Stimulated activated naive B cell treated with anti-CD40 and anti-IgM and Interleukin-4, amounts not matched to agents 10 μg/mL and 1 μg/mL and 100 μg/mL, for 72 hours (primary cell): ENCODE measurements around the gene DCAF4.
"Not testable (repeated sequence)": the region's sequence is repeated elsewhere in the genome, so short reads cannot be mapped to it uniquely, and the experiment has no call there.

ENCODE experiments used
- ATAC-seq, 2 donors: fragments of 150-1000 bp; cut with Tn5 transposase; replicated peaks; 2 replicates each; pipeline ENCODE4 v1.10.0; 2021; ENCODE audit warnings: moderate library complexity in 1 of 2
- DNase-seq: peaks from one replicate; pipeline ENCODE4 v3.0.0; 2021
- H3K27ac Mint-ChIP-seq: one replicate; pipeline ENCODE4 v1.8.0; 2022; ENCODE audit warnings: mild to moderate bottlenecking, mixed read lengths
- H3K27me3 Mint-ChIP-seq, 2 donors: one replicate each; pipeline ENCODE4 v1.8.0; 2022; ENCODE audit warnings: mixed read lengths in 2 of 2
- H3K36me3 Mint-ChIP-seq, 2 donors: one replicate each; pipeline ENCODE4 v1.8.0; 2022; ENCODE audit warnings: mixed read lengths in 2 of 2, mild to moderate bottlenecking in 1 of 2
- H3K4me1 Mint-ChIP-seq, 2 donors: one replicate each; pipeline ENCODE4 v1.8.0; 2022; ENCODE audit warnings: mixed read lengths in 2 of 2, mild to moderate bottlenecking in 1 of 2
- H3K4me3 Mint-ChIP-seq, 2 donors: one replicate each; pipeline ENCODE4 v1.8.0; 2022; ENCODE audit warnings: mild to moderate bottlenecking in 2 of 2, mixed read lengths in 2 of 2, moderate library complexity in 1 of 2
- H3K9me3 Mint-ChIP-seq, 2 donors: one replicate each; pipeline ENCODE4 v1.8.0; 2022; ENCODE audit warnings: mixed read lengths in 2 of 2, mild to moderate bottlenecking in 1 of 2

The DCAF4 gene

GRCh38 chr14:72982146-72982708 is 56.0 kb downstream of the DCAF4 start:
- Mint-ChIP-seq H3K4me1 (no peaks in the 10 kb centered on the region), H3K27me3 (no peaks in the 10 kb centered on the region), H3K36me3 (peaks cover 53 to 55% of the 10 kb centered on the region in 2 donors), H3K4me3 (no peak overlapping the region), H3K9me3 (peaks cover 0 to 2% of the 10 kb centered on the region in 2 donors), H3K27ac (no peak overlapping the region)
- DNase-seq (no peak), ATAC-seq (no peak)

GRCh38 chr14:72986214-72986613 is 60.0 kb downstream of the DCAF4 start:
- ATAC-seq (no peak), DNase-seq (no peak)
- peaks cover 0 to 2% of the 10 kb centered on the region in 2 donors for H3K9me3 Mint-ChIP-seq
- no peaks in the 10 kb centered on the region for H3K4me1 Mint-ChIP-seq
- H3K27me3 Mint-ChIP-seq: no peaks in the 10 kb centered on the region
- peaks cover 42 to 47% of the 10 kb centered on the region in 2 donors for H3K36me3 Mint-ChIP-seq
- H3K27ac Mint-ChIP-seq: no peak overlapping the region
- no peak overlapping the region for H3K4me3 Mint-ChIP-seq

- Mint-ChIP-seq H3K9me3 (peaks cover 0 to 2% of the 10 kb centered on the region in 2 donors), H3K36me3 (peaks cover 42 to 43% of the 10 kb centered on the region in 2 donors), H3K27me3 (no peaks in the 10 kb centered on the region), H3K27ac (no peak overlapping the region), H3K4me3 (no peak overlapping the region), H3K4me1 (no peaks in the 10 kb centered on the region)
- DNase-seq (no peak), ATAC-seq (no peak)
These were observed 60.6 kb downstream of the DCAF4 start for GRCh38 chr14:72986857-72987256.

GRCh38 chr14:72990171-72990570 is 63.9 kb downstream of the DCAF4 start:
- ATAC-seq (no peak), DNase-seq (no peak)
- Mint-ChIP-seq H3K9me3 (no peaks in the 10 kb centered on the region), H3K4me1 (no peaks in the 10 kb centered on the region), H3K27ac (no peak overlapping the region), H3K27me3 (no peaks in the 10 kb centered on the region), H3K4me3 (no peak overlapping the region), H3K36me3 (peaks cover 32 to 34% of the 10 kb centered on the region in 2 donors)

GRCh38 chr14:72996916-72997315 is 70.7 kb downstream of the DCAF4 start:
- Mint-ChIP-seq H3K4me3 (no peak overlapping the region), H3K4me1 (peaks cover 5 to 12% of the 10 kb centered on the region in 2 donors), H3K27me3 (no peaks in the 10 kb centered on the region), H3K36me3 (peaks cover 45 to 53% of the 10 kb centered on the region in 2 donors), H3K9me3 (no peaks in the 10 kb centered on the region), H3K27ac (no peak overlapping the region)
- DNase-seq (no peak), ATAC-seq (no peak)

- H3K4me1 Mint-ChIP-seq: peaks cover 5 to 12% of the 10 kb centered on the region in 2 donors
- H3K27ac Mint-ChIP-seq: no peak overlapping the region
- DNase-seq (no peak), ATAC-seq (no peak)
- no peaks in the 10 kb centered on the region for H3K9me3 Mint-ChIP-seq
- H3K4me3 Mint-ChIP-seq: no peak overlapping the region
- peaks cover 40 to 46% of the 10 kb centered on the region in 2 donors for H3K36me3 Mint-ChIP-seq
- no peaks in the 10 kb centered on the region for H3K27me3 Mint-ChIP-seq
These were observed 72.1 kb downstream of the DCAF4 start for GRCh38 chr14:72998252-72998903.

- no peak for ATAC-seq
- Mint-ChIP-seq H3K27me3 (no peaks in the 10 kb centered on the region), H3K36me3 (peaks cover 42 to 51% of the 10 kb centered on the region in 2 donors), H3K4me1 (peaks cover 5 to 12% of the 10 kb centered on the region in 2 donors), H3K27ac (no peak overlapping the region), H3K4me3 (no peak overlapping the region), H3K9me3 (no peaks in the 10 kb centered on the region)
- DNase-seq: no peak
These were observed 73.1 kb downstream of the DCAF4 start for GRCh38 chr14:72999316-72999715.

- no peak for ATAC-seq
These were observed 73.8 kb downstream of the DCAF4 start for GRCh38 chr14:73000073-73000472.

GRCh38 chr14:73003681-73004080 is 77.4 kb downstream of the DCAF4 start:
- Mint-ChIP-seq H3K4me1 (peaks cover 3 to 8% of the 10 kb centered on the region in 2 donors), H3K27me3 (no peaks in the 10 kb centered on the region), H3K36me3 (peaks cover 8 to 19% of the 10 kb centered on the region in 2 donors), H3K27ac (no peak overlapping the region), H3K4me3 (no peak overlapping the region), H3K9me3 (no peaks in the 10 kb centered on the region)
- no peak for DNase-seq
- ATAC-seq: no peak

More at GRCh38 chr14:73000073-73000472, 73.8 kb downstream of the DCAF4 start:
- H3K9me3 Mint-ChIP-seq: no peaks in the 10 kb centered on the region
- peaks cover 5 to 12% of the 10 kb centered on the region in 2 donors for H3K4me1 Mint-ChIP-seq
- no peaks in the 10 kb centered on the region for H3K27me3 Mint-ChIP-seq
- H3K27ac Mint-ChIP-seq: no peak overlapping the region
- peaks cover 37 to 45% of the 10 kb centered on the region in 2 donors for H3K36me3 Mint-ChIP-seq
- DNase-seq: no peak
- H3K4me3 Mint-ChIP-seq: no peak overlapping the region

- H3K9me3 Mint-ChIP-seq, DNase-seq: not testable (repeated sequence)
These were observed 78.4 kb downstream of the DCAF4 start for GRCh38 chr14:73004641-73005040.

GRCh38 chr14:73007835-73008234 is 81.6 kb downstream of the DCAF4 start:
- Mint-ChIP-seq H3K36me3 (peaks cover 20 to 28% of the 10 kb centered on the region in 2 donors), H3K4me1 (peaks cover 0 to under 1% of the 10 kb centered on the region in 2 donors), H3K27ac (no peak overlapping the region), H3K9me3 (no peaks in the 10 kb centered on the region), H3K4me3 (no peak overlapping the region), H3K27me3 (no peaks in the 10 kb centered on the region)
- ATAC-seq (no peak), DNase-seq (no peak)

More at GRCh38 chr14:73004641-73005040, 78.4 kb downstream of the DCAF4 start:
- H3K36me3 Mint-ChIP-seq: peaks cover 16 to 21% of the 10 kb centered on the region in 2 donors
- H3K4me1 Mint-ChIP-seq, H3K27ac Mint-ChIP-seq, H3K27me3 Mint-ChIP-seq, H3K4me3 Mint-ChIP-seq, ATAC-seq: not testable (repeated sequence)

- no peak overlapping the region for H3K27ac Mint-ChIP-seq
- no peaks in the 10 kb centered on the region for H3K9me3 Mint-ChIP-seq
- no peaks in the 10 kb centered on the region for H3K27me3 Mint-ChIP-seq
- no peak overlapping the region for H3K4me3 Mint-ChIP-seq
- H3K4me1 Mint-ChIP-seq: peaks cover 0 to 7% of the 10 kb centered on the region in 2 donors
- ATAC-seq: no peak
- peaks cover 27 to 34% of the 10 kb centered on the region in 2 donors for H3K36me3 Mint-ChIP-seq
- DNase-seq: no peak
These were observed 82.2 kb downstream of the DCAF4 start for GRCh38 chr14:73008501-73008900.
